Neural progenitor cell (in vitro differentiated cells): ENCODE data around the gene RNASE13. TPM values are rescaled to one million over a fixed set of nuclear protein-coding genes. Genes with fewer than 3 reads are reported as not detected.
A peak's percentile ranks its signal among the peaks of the same experiment; 100 is the strongest.

Source experiments
- DNase-seq: peaks from one replicate; pipeline ENCODE4 v3.0.0-alpha.2; 2016; ENCODE audit warnings: low spot score
- H2AFZ ChIP-seq: fragments of 200-600 bp; sonication (generic); replicated peaks from 2 replicates; pipeline ENCODE4 v1.6.1; 2016; ENCODE audit warnings: antibody characterized with exemption
- H3F3A ChIP-seq: fragments of 200-600 bp; sonication (generic); 2 replicates; pipeline ENCODE4 v1.6.1; 2016; ENCODE audit warnings: antibody characterized with exemption, low read depth
- H3K27ac ChIP-seq: fragments of 200-600 bp; sonication (generic); 2 replicates; pipeline ENCODE4 v1.5.1; 2016; ENCODE audit warnings: mild to moderate bottlenecking
- H3K27me3 ChIP-seq: fragments of 200-600 bp; sonication (generic); 2 replicates; pipeline ENCODE4 v1.6.1; 2016; ENCODE audit warnings: mild to moderate bottlenecking, moderate library complexity
- H3K36me3 ChIP-seq: fragments of 200-600 bp; sonication (generic); 2 replicates; pipeline ENCODE4 v1.5.1; 2016
- H3K4me1 ChIP-seq: fragments of 200-600 bp; sonication (generic); 2 replicates; pipeline ENCODE4 v1.6.1; 2016; ENCODE audit warnings: mixed run types
- H3K4me2 ChIP-seq: fragments of 200-600 bp; sonication (generic); 2 replicates; pipeline ENCODE4 v1.6.1; 2016
- H3K4me3 ChIP-seq: fragments of 200-600 bp; sonication (generic); 2 replicates; pipeline ENCODE4 v1.5.1; 2016
- H3K79me2 ChIP-seq: fragments of 200-600 bp; sonication (generic); 2 replicates; pipeline ENCODE4 v1.6.1; 2016; ENCODE audit warnings: low read depth
- H3K9ac ChIP-seq: fragments of 200-600 bp; sonication (generic); 2 replicates; pipeline ENCODE4 v1.6.1; 2016
- H3K9me3 ChIP-seq: fragments of 200-600 bp; sonication (generic); 2 replicates; pipeline ENCODE4 v1.5.1; 2016; ENCODE audit warnings: low read depth
- H4K20me1 ChIP-seq: fragments of 200-600 bp; sonication (generic); 2 replicates; pipeline ENCODE4 v1.6.1; 2016; ENCODE audit warnings: low read depth
- H3K27ac Mint-ChIP-seq: 3 replicates; pipeline ENCODE4 v1.8.0; 2021; ENCODE audit warnings: mixed read lengths
- H3K27me3 Mint-ChIP-seq: 2 replicates; pipeline ENCODE4 v1.8.0; 2022; ENCODE audit warnings: low read depth, mild to moderate bottlenecking, inconsistent platforms, moderate library complexity, mixed read lengths; ENCODE audit not compliant: insufficient read depth
- H3K36me3 Mint-ChIP-seq: 3 replicates; pipeline ENCODE4 v1.8.0; 2021; ENCODE audit warnings: mixed read lengths
- H3K4me1 Mint-ChIP-seq: 3 replicates; pipeline ENCODE4 v1.8.0; 2021; ENCODE audit warnings: mixed read lengths
- H3K4me3 Mint-ChIP-seq: 3 replicates; pipeline ENCODE4 v1.8.0; 2021; ENCODE audit warnings: mild to moderate bottlenecking, moderate library complexity, mixed read lengths
- H3K9me3 Mint-ChIP-seq: 3 replicates; pipeline ENCODE4 v1.8.0; 2020; ENCODE audit warnings: mixed read lengths
- CTCF ChIP-seq: fragments of 200-600 bp; sonication (generic); IDR thresholded peaks from 2 replicates; pipeline ENCODE4 v1.5.1; 2017; ENCODE audit warnings: antibody characterized with exemption, mild to moderate bottlenecking
- EZH2 ChIP-seq: fragments of 200-600 bp; sonication (generic); IDR thresholded peaks from 2 replicates; pipeline ENCODE4 v1.6.1; 2017; ENCODE audit warnings: antibody characterized with exemption, mild to moderate bottlenecking, moderate library complexity
- EZH2phosphoT487 ChIP-seq: fragments of 200-600 bp; sonication (generic); IDR thresholded peaks from 2 replicates; pipeline ENCODE4 v1.6.1; 2017; ENCODE audit warnings: antibody characterized with exemption
- total RNA-seq: library from RNA; depleted of rRNA; stranded (reverse); fragments of >200 nt; gene quantifications from 2 replicates; pipeline ENCODE4 v1.2.3, GENCODE V29; 2015; ENCODE audit warnings: low replicate concordance

The RNASE13 gene
- total RNA-seq, 1 donor from 2014 or later = not detected

- no peaks in the 10 kb centered on the region for H3K9me3 Mint-ChIP-seq
- no peaks in the 10 kb centered on the region for H3K9me3 ChIP-seq
- peaks cover 17% of the 10 kb centered on the region for H3K4me1 Mint-ChIP-seq
- H3K36me3 ChIP-seq = no peaks in the 10 kb centered on the region
- H3K27me3 ChIP-seq = peaks cover 7% of the 10 kb centered on the region
- no peak overlapping the region for H3K4me2 ChIP-seq
- H3F3A ChIP-seq = no peaks in the 10 kb centered on the region
- peak; percentile 54 for TF ChIP-seq CTCF
- no peak for TF ChIP-seq EZH2
- peak overlapping the region; percentile 46 for H2AFZ ChIP-seq
- no peak overlapping the region for H3K27ac ChIP-seq
- H3K27me3 Mint-ChIP-seq = peaks cover 13% of the 10 kb centered on the region
- no peak overlapping the region for H3K27ac Mint-ChIP-seq
- no peaks in the 10 kb centered on the region for H3K79me2 ChIP-seq
- H4K20me1 ChIP-seq = no peaks in the 10 kb centered on the region
- H3K4me3 Mint-ChIP-seq = no peak overlapping the region
- H3K9ac ChIP-seq = no peak overlapping the region
- peak; percentile 65 for DNase-seq
- no peaks in the 10 kb centered on the region for H3K36me3 Mint-ChIP-seq
- H3K4me3 ChIP-seq = no peak overlapping the region
- H3K4me1 ChIP-seq = peaks cover 11% of the 10 kb centered on the region
Measured at GRCh38 chr14:21039585-21040369, 5.2 kb upstream of the RNASE13 start.

- H3K36me3 Mint-ChIP-seq = no peaks in the 10 kb centered on the region
- no peak overlapping the region for H3K4me3 Mint-ChIP-seq
- Histone ChIP-seq H3K4me2 (peak overlapping the region; percentile 29), H3K4me1 (peaks cover 11% of the 10 kb centered on the region), H3K36me3 (no peaks in the 10 kb centered on the region), H3K27ac (no peak overlapping the region), H3K4me3 (no peak overlapping the region), H3K9ac (no peak overlapping the region), H3K9me3 (no peaks in the 10 kb centered on the region), H2AFZ (peak overlapping the region; percentile 46), H3F3A (no peaks in the 10 kb centered on the region), H4K20me1 (no peaks in the 10 kb centered on the region), H3K27me3 (no peaks in the 10 kb centered on the region), H3K79me2 (no peaks in the 10 kb centered on the region)
- DNase-seq = no peak
- H3K27me3 Mint-ChIP-seq = peaks cover 13% of the 10 kb centered on the region
- no peaks in the 10 kb centered on the region for H3K9me3 Mint-ChIP-seq
- peaks cover 17% of the 10 kb centered on the region for H3K4me1 Mint-ChIP-seq
- no peak for TF ChIP-seq CTCF
- no peak for TF ChIP-seq EZH2
- no peak for TF ChIP-seq EZH2phosphoT487
- H3K27ac Mint-ChIP-seq = no peak overlapping the region
Measured at GRCh38 chr14:21038441-21039422, 4.1 kb upstream of the RNASE13 start.

GRCh38 chr14:21037156-21037555 lies 2.5 kb upstream of the RNASE13 start:
- Mint-ChIP-seq H3K36me3 (no peaks in the 10 kb centered on the region), H3K4me3 (no peak overlapping the region), H3K27me3 (peaks cover 12% of the 10 kb centered on the region), H3K9me3 (no peaks in the 10 kb centered on the region), H3K27ac (no peak overlapping the region), H3K4me1 (peaks cover 17% of the 10 kb centered on the region)
- Histone ChIP-seq H3K4me1 (peaks cover 11% of the 10 kb centered on the region), H3K4me3 (no peak overlapping the region), H3K27ac (no peak overlapping the region), H2AFZ (no peak overlapping the region), H3K9me3 (no peaks in the 10 kb centered on the region), H3K4me2 (no peak overlapping the region), H3K9ac (no peak overlapping the region), H3K79me2 (no peaks in the 10 kb centered on the region), H3F3A (no peaks in the 10 kb centered on the region), H3K27me3 (no peaks in the 10 kb centered on the region), H3K36me3 (no peaks in the 10 kb centered on the region), H4K20me1 (no peaks in the 10 kb centered on the region)
- no peak for DNase-seq
- no peak for TF ChIP-seq CTCF
- no peak for TF ChIP-seq EZH2
- TF ChIP-seq EZH2phosphoT487 = no peak
